T-cell (primary cell): ENCODE data around the gene S100A8. TPM values are rescaled to one million over a fixed set of nuclear protein-coding genes. Genes with fewer than 3 reads are reported as not detected.
A peak's percentile ranks its signal among the peaks of the same experiment; 100 is the strongest.

Experiments used
- ATAC-seq, 4 experiments: fragments of 200-7000 bp in 3 of 4; fragments of 150-1000 bp in 1 of 4; cut with Tn5 transposase; replicated peaks in 1 of 4; 1 replicate in 3 of 4; 2 replicates in 1 of 4; pipeline ENCODE4 v1.10.0; 2021; ENCODE audit warnings: moderate library complexity in 3 of 4, mild to moderate bottlenecking in 2 of 4, moderate number of reproducible peaks in 1 of 4
- CTCF ChIA-PET, 2 donors: fragments of 300-600 bp; sonication (Branson Sonifier 250); formaldehyde crosslinking; loops; one replicate each; lab custom pipeline; 2022; ENCODE audit warnings: antibody characterized with exemption in 2 of 2; lab: Charles Lee
- POLR2A ChIA-PET, 2 donors: fragments of 300-600 bp; sonication (Branson Sonifier 250); formaldehyde crosslinking; loops; one replicate each; lab custom pipeline; 2022; ENCODE audit warnings: antibody characterized with exemption in 2 of 2; lab: Charles Lee
- DNase-seq, 35 experiments: peaks; one replicate each; pipeline versions ENCODE4 v3.0.0 to v3.0.0-alpha.2; 2013 to 2023
- H3K27ac ChIP-seq: one replicate; pipeline ENCODE4 v1.5.1; 2013; ENCODE audit warnings: low read length
- H3K27me3 ChIP-seq, 2 experiments: replicated peaks in 1 of 2; 1 replicate in 1 of 2; 2 replicates in 1 of 2; pipeline versions ENCODE4 v1.6.1 to v1.7.0; 2013; ENCODE audit warnings: low read length in 1 of 2, mixed read lengths in 1 of 2; ENCODE audit not compliant: control insufficient read depth in 2 of 2, insufficient read depth in 2 of 2; ENCODE audit errors: extremely low read depth in 1 of 2
- H3K36me3 ChIP-seq, 2 donors: 1 replicate in 1 of 2; 2 replicates in 1 of 2; pipeline versions ENCODE4 v1.6.1 to v1.7.0; 2013; ENCODE audit warnings: low read length in 1 of 2; ENCODE audit not compliant: control insufficient read depth in 2 of 2, insufficient read depth in 1 of 2; ENCODE audit errors: extremely low read depth in 1 of 2
- H3K4me1 ChIP-seq, 2 experiments: 1 replicate in 1 of 2; 2 replicates in 1 of 2; pipeline versions ENCODE4 v1.6.1 to v1.7.0; 2013; ENCODE audit warnings: low read length in 2 of 2, mixed read lengths in 1 of 2; ENCODE audit not compliant: insufficient read depth in 2 of 2, control insufficient read depth in 1 of 2; ENCODE audit errors: extremely low read depth in 1 of 2
- H3K4me3 ChIP-seq, 2 donors: 1 replicate in 1 of 2; 2 replicates in 1 of 2; pipeline versions ENCODE4 v1.5.1 to v1.7.0; 2013; ENCODE audit warnings: mild to moderate bottlenecking in 2 of 2, low read length in 1 of 2, moderate library complexity in 1 of 2; ENCODE audit not compliant: control insufficient read depth in 1 of 2; ENCODE audit errors: extremely low read depth in 1 of 2
- H3K9me3 ChIP-seq: 2 replicates; pipeline ENCODE4 v1.7.0; 2013
- H3K27ac Mint-ChIP-seq, 2 donors: one replicate each; pipeline ENCODE4 v1.8.0; 2020 to 2021; ENCODE audit warnings: mild to moderate bottlenecking in 2 of 2, mixed read lengths in 2 of 2
- H3K27me3 Mint-ChIP-seq, 2 donors: one replicate each; pipeline ENCODE4 v1.8.0; 2021 to 2022; ENCODE audit warnings: mixed read lengths in 2 of 2
- H3K36me3 Mint-ChIP-seq: one replicate; pipeline ENCODE4 v1.8.0; 2021; ENCODE audit warnings: mixed read lengths
- H3K4me1 Mint-ChIP-seq, 3 donors: one replicate each; pipeline ENCODE4 v1.8.0; 2020 to 2022; ENCODE audit warnings: mixed read lengths in 3 of 3, mild to moderate bottlenecking in 1 of 3
- H3K4me3 Mint-ChIP-seq, 3 donors: one replicate each; pipeline ENCODE4 v1.8.0; 2020 to 2022; ENCODE audit warnings: mild to moderate bottlenecking in 3 of 3, mixed read lengths in 3 of 3, moderate library complexity in 3 of 3
- H3K9me3 Mint-ChIP-seq, 3 donors: one replicate each; pipeline ENCODE4 v1.8.0; 2020 to 2022; ENCODE audit warnings: mixed read lengths in 3 of 3
- WGBS: methylation state at CpG from one replicate; pipeline ENCODE4 v1.1.5; 2013; ENCODE audit warnings: missing lambda C conversion rate; ENCODE audit not compliant: insufficient coverage; 5-methylcytosine and 5-hydroxymethylcytosine counted together
- total RNA-seq, 35 experiments: library from RNA in 6 of 35; stranded (reverse) in 6 of 35; fragments of 120-200 nt in 1 of 35; gene quantifications; one replicate each; pipeline versions ENCODE4 v1.2.1 to v1.2.4 and lab custom pipeline; 2013 to 2026

S100A8 gene
- total RNA-seq, 5 donors from 2014 or later (not counting 1 experiment from before 2014, with no cell fraction given), result 1.1 to 3.8 TPM; not detected in 3

- no peak overlapping the region for H3K27ac Mint-ChIP-seq
- H3K27ac ChIP-seq, result no peak overlapping the region
- H3K27me3 ChIP-seq, result peaks cover 0 to 26% of the 10 kb centered on the region in 2 experiments
- peaks cover 6 to 19% of the 10 kb centered on the region in 2 experiments for H3K4me1 ChIP-seq
- no peak overlapping the region for H3K4me3 Mint-ChIP-seq
- CTCF ChIA-PET, result interaction anchor here in 1 of 2 donors (0.6 kb wide), 1 partner anchor 73 kb away, joined by 3 read pairs; no protein-coding TSS in a partner anchor
- H3K4me1 Mint-ChIP-seq, result peaks cover 19 to 32% (median 25%) of the 10 kb centered on the region in 3 donors
- H3K9me3 Mint-ChIP-seq, result no peaks in the 10 kb centered on the region
- H3K27me3 Mint-ChIP-seq, result peaks cover 0 to 8% of the 10 kb centered on the region in 2 donors
- 60% methylated on average over 4 of the region's 10 CpGs for WGBS
- no peaks in the 10 kb centered on the region for H3K9me3 ChIP-seq
- POLR2A ChIA-PET, result interaction anchor here in 1 of 2 donors (0.6 kb wide), 1 partner anchor 10 kb away, joined by 3 read pairs; no protein-coding TSS in a partner anchor
- no peak overlapping the region for H3K4me3 ChIP-seq
- peak in 22 of 35 experiments; percentile 8 to 52 (median 19) for DNase-seq
- no peaks in the 10 kb centered on the region for H3K36me3 ChIP-seq
- ATAC-seq, result peak; percentile 56 to 69 (median 66)
- no peaks in the 10 kb centered on the region for H3K36me3 Mint-ChIP-seq
These were observed 35.3 kb downstream of the S100A8 start for GRCh38 chr1:153355445-153356071.

GRCh38 chr1:153354515-153355193 lies 36.2 kb downstream of the S100A8 start:
- 81% methylated on average over 5 of the region's 8 CpGs for WGBS
- Mint-ChIP-seq H3K36me3 (no peaks in the 10 kb centered on the region), H3K4me3 (no peak overlapping the region), H3K9me3 (no peaks in the 10 kb centered on the region), H3K4me1 (peaks cover 19 to 32% (median 25%) of the 10 kb centered on the region in 3 donors), H3K27me3 (peaks cover 0 to 13% of the 10 kb centered on the region in 2 donors), H3K27ac (no peak overlapping the region)
- DNase-seq, result no peak
- no peak overlapping the region for H3K27ac ChIP-seq
- ATAC-seq, result no peak
- ChIA-PET POLR2A (no interaction called here), CTCF (interaction anchor here in 1 of 2 donors (0.6 kb wide), 1 partner anchor 72 kb away, joined by 3 read pairs; no protein-coding TSS in a partner anchor)
- no peak overlapping the region for H3K4me3 ChIP-seq
- H3K36me3 ChIP-seq, result no peaks in the 10 kb centered on the region
- H3K27me3 ChIP-seq, result peaks cover 0 to 31% of the 10 kb centered on the region in 2 experiments
- peaks cover 6 to 19% of the 10 kb centered on the region in 2 experiments for H3K4me1 ChIP-seq
- no peaks in the 10 kb centered on the region for H3K9me3 ChIP-seq

- peaks cover 6 to 18% of the 10 kb centered on the region in 2 experiments for H3K4me1 ChIP-seq
- ChIA-PET CTCF (interaction anchor here (0.7 to 2.2 kb wide), 8 partner anchors 10 to 145 kb away, joined by 3 to 10 read pairs (median 4); no protein-coding TSS in a partner anchor), POLR2A (interaction anchor here in 1 of 2 donors (0.6 kb wide), 1 partner anchor 342 kb away, joined by 3 read pairs; no protein-coding TSS in a partner anchor)
- Mint-ChIP-seq H3K27ac (no peak overlapping the region), H3K27me3 (peaks cover 6 to 20% of the 10 kb centered on the region in 2 donors), H3K36me3 (no peaks in the 10 kb centered on the region), H3K4me3 (no peak overlapping the region), H3K9me3 (no peaks in the 10 kb centered on the region), H3K4me1 (peaks cover 19 to 30% (median 22%) of the 10 kb centered on the region in 3 donors)
- no peak overlapping the region for H3K27ac ChIP-seq
- no peaks in the 10 kb centered on the region for H3K9me3 ChIP-seq
- no peak for ATAC-seq
- H3K36me3 ChIP-seq, result no peaks in the 10 kb centered on the region
- 73% methylated on average over 6 of the region's 7 CpGs for WGBS
- no peak overlapping the region for H3K4me3 ChIP-seq
- DNase-seq, result no peak
- peaks cover 0 to 38% of the 10 kb centered on the region in 2 experiments for H3K27me3 ChIP-seq
These were observed 37.5 kb downstream of the S100A8 start for GRCh38 chr1:153353226-153353947.

- CTCF ChIA-PET, result interaction anchor here (0.6 to 2.2 kb wide), 10 partner anchors 9 to 145 kb away, joined by 3 to 10 read pairs (median 4); no protein-coding TSS in a partner anchor
- H3K27me3 Mint-ChIP-seq, result peaks cover 7 to 27% of the 10 kb centered on the region in 2 donors
- DNase-seq (peak in 33 of 35 experiments; percentile 11 to 77 (median 50)), ATAC-seq (peak; percentile 63 to 70 (median 66))
- H3K4me1 Mint-ChIP-seq, result peaks cover 11 to 21% (median 13%) of the 10 kb centered on the region in 3 donors
- H3K9me3 Mint-ChIP-seq, result no peaks in the 10 kb centered on the region
- H3K9me3 ChIP-seq, result no peaks in the 10 kb centered on the region
- no peak overlapping the region for H3K4me3 ChIP-seq
- H3K4me3 Mint-ChIP-seq, result no peak overlapping the region
- no peaks in the 10 kb centered on the region for H3K36me3 Mint-ChIP-seq
- H3K27ac Mint-ChIP-seq, result no peak overlapping the region
- peaks cover 3 to 10% of the 10 kb centered on the region in 2 experiments for H3K4me1 ChIP-seq
- no peak overlapping the region for H3K27ac ChIP-seq
- no peaks in the 10 kb centered on the region for H3K36me3 ChIP-seq
- peaks cover 0 to 43% of the 10 kb centered on the region in 2 experiments for H3K27me3 ChIP-seq
- 0% methylated on average over 4 of the region's 4 CpGs for WGBS
- POLR2A ChIA-PET, result interaction anchor here in 1 of 2 donors (0.6 kb wide), 1 partner anchor 61 kb away, joined by 3 read pairs; no protein-coding TSS in a partner anchor
These were observed 38.4 kb downstream of the S100A8 start for GRCh38 chr1:153352523-153352922.

GRCh38 chr1:153350321-153350957 lies 40.4 kb downstream of the S100A8 start:
- ChIA-PET POLR2A (no interaction called here), CTCF (interaction anchor here in 1 of 2 donors (0.8 kb wide), 1 partner anchor 145 kb away, joined by 3 read pairs; no protein-coding TSS in a partner anchor)
- peaks cover 9 to 43% of the 10 kb centered on the region in 2 donors for H3K27me3 Mint-ChIP-seq
- H3K9me3 Mint-ChIP-seq, result no peaks in the 10 kb centered on the region
- no peak overlapping the region for H3K4me3 Mint-ChIP-seq
- peaks cover 8 to 11% of the 10 kb centered on the region in 2 experiments for H3K4me1 ChIP-seq
- H3K9me3 ChIP-seq, result no peaks in the 10 kb centered on the region
- no peak overlapping the region for H3K4me3 ChIP-seq
- ATAC-seq (no peak), DNase-seq (no peak)
- H3K27me3 ChIP-seq, result peaks cover 0 to 47% of the 10 kb centered on the region in 2 experiments
- H3K4me1 Mint-ChIP-seq, result peaks cover 13 to 21% (median 16%) of the 10 kb centered on the region in 3 donors
- no CpG with 5 or more reads among the region's 1 CpG for WGBS
- no peak overlapping the region for H3K27ac ChIP-seq
- H3K27ac Mint-ChIP-seq, result no peak overlapping the region
- no peaks in the 10 kb centered on the region for H3K36me3 Mint-ChIP-seq
- H3K36me3 ChIP-seq, result no peaks in the 10 kb centered on the region
